GM19351 (cell line): ENCODE data around the gene EDRF1.
"Not testable (repeated sequence)": the region's sequence is repeated elsewhere in the genome, so short reads cannot be mapped to it uniquely, and the experiment has no call there.

Experiments
- ATAC-seq: cut with Tn5 transposase; IDR thresholded peaks from one replicate; pipeline ENCODE4 v1.9.1; 2021; ENCODE audit warnings: mild to moderate bottlenecking, moderate library complexity; ENCODE audit not compliant: unreplicated experiment

EDRF1 gene

DNA sequence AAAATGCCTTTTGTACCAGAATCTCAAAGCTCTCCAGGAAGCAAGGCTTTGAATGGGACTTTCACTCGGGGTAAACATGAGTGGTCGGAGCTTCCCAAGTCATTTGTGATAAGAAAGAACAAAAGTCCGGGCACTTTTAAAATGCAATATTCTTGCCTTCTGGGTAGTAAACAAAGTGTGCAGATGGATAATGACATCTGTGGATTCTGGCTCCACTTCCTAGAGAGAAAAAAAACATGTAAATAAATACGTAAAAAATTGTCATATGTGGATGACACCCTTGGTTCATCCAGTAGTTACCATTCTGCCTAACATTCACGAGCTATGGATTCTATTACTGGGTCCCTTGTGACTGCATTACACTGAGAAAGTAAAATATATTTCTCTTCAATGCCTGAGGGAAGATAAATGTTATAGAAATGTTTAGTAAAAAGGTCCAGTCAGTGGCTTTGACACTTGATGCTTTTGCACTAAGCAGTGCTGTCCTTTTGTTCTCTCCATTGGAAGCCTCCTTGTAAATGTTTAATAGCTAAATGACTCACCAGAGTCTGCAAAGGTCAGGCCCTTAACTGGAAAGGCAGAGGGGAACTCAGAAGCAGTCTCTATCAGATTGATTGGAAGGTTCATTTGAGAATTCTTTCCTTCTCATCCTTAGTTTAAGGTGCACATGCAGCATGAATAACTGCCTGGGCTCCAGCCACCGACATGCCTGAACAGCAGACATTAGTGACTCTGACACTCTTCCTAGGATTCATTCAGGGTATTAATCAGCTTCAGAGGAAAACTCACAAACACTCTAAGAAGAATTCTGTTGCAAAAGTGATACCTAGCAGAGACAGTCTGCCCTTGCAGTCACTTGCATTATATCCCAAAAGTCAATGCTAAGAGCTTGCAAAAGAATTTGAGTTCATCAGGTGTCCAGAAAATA lies 11.7 kb upstream of the EDRF1 start:
- ATAC-seq: no peak

DNA sequence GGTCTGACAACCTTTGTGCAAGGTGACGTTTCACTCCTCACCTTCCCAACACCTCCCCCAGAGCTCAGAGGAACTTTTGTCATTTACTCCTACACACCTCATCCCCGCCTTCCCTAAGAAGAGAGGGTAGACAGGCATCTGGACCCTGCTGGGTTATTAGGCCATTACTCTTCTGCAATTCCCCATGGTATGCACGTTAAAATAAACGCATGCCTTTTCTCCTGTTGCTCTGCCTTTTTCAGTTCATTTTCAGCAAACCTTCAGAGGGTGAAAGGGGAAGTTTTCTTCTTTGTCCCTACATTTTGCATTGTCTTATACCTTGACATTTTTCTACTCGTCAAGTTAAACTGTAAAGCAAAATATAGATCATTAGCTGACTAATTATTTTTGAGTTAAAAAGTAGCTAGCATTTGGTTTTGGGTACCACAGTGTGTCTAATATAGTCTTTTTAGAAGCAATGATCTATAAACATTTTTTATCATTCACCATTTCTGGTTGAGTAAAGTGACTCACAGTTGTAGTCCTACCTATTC lies 10.5 kb upstream of the EDRF1 start:
- ATAC-seq: no peak

DNA sequence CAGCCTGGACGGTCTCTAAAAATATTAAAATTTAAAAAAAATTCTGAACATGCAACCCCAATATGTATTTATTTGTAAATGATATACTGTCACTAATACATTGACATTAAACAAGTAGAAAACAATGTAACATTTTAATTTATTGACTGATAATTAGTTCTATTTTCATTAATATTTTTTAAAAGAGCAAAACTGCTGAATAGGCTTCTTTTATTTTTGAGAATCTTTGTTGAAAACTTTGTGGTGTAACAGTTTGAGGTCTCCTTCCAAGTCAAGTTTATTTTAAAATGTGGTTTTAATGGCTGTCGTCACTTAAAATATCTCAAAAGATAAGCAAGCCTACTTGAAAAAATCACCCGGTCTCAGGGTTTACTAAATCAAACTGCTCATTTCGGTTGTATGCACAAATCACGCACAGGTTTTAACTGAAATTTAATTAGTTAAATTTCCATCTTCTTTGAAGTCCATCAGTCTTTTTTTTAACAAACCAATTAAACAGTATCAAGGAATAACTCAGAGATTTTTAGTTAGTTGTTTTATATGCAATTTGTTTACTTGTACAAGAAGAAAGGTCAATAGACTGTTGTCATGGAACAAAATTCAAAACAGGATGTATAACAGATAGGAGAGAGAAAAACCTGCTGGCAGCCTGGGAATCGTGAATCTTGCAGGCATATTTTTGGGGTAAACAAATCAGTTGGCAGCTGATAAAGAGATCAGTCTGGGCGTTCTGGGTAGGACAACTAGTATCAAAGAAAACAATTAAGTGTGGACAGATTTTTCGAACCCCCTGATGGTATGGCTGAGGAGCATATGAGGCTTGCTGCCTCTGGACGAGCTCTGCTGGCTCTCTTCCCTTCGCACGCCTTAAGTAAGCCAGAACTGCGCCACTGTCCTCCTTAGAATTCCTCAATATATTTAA lies 9.7 kb upstream of the EDRF1 start:
- no peak for ATAC-seq

DNA sequence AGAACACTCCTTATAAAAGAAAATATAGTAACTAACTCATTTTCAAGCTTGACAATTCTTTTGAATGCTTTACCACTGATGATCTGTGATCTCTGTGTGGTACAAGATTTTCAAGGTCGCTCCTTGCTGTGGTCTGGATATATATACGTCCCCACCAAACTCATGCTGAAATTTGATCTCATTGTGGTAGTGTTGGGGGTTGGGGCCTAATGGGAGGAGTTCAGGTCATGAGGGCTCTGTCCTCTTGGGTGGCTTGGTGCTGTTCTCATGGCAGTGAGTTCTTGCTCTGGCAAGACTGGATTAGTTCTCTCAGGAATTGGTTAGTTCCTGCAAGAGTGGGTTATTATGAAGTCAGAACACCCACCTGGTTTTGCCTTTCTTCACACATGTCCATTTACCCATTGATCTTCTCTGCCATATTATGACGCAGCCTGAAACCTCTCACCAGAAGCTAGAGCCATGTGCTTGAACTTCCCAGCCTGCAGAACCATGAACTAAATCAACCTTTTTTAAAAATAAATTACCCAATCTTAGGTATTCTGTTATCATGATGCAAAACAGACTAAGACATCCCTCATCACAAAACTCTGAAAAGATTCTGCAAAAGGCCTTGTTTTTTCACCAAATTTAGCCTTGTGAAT lies 8.3 kb upstream of the EDRF1 start:
- ATAC-seq: no peak

DNA sequence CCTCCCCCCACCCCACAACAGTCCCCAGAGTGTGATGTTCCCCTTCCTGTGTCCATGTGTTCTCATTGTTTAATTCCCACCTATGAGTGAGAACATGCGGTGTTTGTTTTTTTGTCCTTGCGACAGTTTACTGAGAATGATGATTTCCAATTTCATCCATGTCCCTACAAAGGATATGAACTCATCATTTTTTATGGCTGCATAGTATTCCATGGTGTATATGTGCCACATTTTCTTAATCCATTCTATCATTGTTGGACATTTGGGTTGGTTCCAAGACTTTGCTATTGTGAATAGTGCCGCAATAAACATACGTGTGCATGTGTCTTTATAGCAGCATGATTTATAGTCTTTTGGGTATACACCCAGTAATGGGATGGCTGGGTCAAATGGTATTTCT lies 4.8 kb upstream of the EDRF1 start:
- not testable (repeated sequence) for ATAC-seq

DNA sequence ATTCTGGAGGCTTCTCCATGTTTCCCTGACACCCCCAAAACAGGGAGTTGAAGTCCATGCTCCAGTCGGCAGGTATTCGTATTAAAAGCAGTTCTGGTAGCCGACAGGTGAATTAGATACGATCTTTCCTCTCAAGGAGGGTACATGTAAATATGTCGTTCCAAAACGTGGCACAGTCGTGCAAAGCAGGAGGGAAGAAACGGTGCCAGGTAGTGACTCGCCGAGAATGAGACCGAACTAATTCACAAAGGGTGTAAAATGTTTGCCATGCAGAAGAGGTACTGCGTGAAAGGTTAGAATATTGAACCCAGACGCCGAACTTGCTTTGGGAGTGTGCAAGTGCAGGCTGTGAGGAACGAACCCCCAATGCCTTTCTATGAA lies 483 bp downstream of the EDRF1 start:
- no peak for ATAC-seq

DNA sequence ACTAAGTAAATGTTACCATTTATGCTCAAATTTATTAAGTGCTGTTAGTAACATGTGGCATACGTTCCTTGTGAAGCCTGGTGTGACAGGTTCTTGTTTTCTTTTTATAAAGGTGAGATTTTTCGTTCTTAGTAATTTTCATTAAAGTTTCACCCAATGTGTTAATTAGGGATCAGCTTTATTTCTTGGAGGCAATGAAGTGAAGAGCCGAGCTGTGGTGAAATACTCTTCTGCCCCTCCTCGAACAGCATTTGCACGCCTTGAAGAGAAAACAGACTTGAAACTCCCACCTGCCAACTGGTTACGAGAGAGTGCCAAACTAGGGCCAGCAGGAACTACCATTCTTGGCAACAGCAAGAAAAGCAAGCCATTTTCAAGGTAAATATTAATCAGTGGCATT lies 1.5 kb downstream of the EDRF1 start:
- ATAC-seq: peak; percentile 23

DNA sequence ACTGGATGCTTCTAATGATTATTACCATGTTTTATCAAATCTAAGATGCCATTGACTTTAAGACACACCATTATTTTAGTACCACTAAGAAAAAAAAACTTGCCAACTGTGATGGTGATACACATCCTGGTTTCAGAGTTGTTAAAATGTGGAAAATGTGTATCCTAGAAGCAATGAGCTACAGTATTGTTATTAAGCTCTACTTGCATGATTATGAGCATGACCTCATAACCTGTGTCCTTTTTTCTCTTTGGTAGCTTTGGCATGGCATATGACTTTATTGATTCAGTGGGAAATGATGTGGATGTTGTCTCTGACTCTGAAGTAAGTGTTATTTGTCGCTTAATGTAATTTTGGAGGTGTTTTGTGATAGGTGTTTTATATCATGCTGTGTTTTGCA lies 3.3 kb downstream of the EDRF1 start:
- no peak for ATAC-seq

DNA sequence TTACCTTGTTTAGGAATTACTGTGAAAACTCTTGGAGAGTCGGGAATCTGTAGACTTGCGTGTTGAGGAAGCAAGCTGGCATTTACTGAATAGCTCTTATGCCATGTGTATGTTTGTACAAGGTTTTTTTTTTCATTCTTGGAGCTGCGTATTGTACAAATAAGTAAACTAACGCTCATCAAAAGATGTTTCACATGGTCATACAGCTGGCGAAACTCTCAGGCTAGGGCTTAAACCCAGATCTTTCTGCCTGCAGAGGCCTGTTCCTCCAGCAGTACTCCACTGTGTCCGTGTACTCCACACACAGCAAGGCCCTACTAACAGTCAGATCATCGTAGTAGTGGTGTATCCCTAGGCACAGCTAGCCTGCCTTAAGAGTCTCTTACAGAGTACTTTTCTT lies 7.4 kb downstream of the EDRF1 start:
- no peak for ATAC-seq

DNA sequence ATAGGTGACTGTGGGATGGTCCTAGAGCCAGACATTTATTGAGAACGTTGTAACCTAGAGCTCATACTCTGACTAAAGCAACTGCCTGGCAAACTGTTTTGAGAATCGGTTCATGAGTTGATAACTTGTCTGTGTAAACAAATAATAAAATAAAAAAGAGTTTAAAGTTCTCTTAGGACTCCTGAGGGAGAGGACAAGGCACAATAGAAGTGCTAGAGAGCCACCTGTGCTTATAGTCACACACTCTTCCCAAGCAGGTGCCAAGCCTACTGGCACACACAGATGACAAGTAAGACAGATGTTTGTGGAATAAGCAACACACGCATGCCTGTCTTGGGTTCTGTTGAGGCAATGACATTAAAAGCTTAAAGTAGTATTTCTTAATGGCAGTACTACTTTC lies 7.9 kb downstream of the EDRF1 start:
- ATAC-seq: no peak

DNA sequence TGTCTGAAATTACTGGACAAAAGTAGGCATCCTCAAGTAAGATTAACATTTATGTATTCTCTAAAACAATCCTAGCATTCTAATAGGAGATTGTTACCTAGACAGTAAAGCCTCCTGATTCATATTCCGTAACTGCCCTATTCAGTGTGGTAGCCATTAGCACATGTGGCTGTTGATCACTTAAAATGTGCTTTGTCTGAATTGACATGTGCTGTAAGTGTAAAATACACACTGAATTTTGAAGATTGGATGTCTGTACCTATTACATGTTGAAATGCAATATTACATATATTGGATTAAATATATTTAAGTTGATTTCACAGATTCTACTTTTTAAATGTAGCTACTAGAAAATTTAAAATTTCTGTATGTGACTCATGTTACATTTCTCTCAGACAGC lies 14.6 kb downstream of the EDRF1 start:
- no peak for ATAC-seq

DNA sequence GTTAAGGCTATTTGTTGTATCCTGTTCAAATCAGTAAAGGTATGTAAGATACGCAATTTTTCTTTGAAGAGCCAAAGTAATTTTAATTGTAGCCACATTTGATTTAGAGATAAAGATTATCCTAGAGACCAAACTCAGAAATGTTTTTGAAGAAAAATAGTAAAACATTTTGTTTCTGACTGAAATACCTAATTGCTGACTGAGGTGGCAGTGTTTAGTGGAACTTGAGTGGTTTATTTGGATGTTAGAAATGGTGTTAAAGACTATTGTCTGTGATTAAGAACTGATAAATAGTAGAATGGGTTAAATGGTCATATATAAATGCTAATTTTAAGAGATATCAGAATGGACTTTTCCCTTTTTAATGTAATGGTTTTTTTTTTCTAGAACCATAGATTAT lies 15.3 kb downstream of the EDRF1 start:
- ATAC-seq: no peak

DNA sequence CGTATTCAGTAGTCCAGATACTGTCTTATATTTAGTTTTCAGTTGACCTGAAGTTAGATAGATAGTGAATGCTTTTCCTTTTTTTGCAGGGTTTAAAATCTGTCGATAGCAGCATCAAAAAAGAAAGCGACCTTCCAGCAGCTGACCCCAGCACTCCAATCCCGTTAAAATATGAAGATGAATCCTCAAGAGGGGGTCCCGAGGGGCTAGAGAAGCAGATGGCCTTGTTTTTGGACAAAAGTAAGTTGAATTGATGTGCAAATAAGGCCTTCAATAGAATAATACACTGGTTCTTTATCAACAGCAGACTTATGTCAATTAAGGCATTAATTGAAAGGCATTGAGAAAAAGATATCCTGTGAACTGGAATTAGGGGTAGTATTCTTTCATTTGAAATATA lies 18.7 kb downstream of the EDRF1 start:
- no peak for ATAC-seq

DNA sequence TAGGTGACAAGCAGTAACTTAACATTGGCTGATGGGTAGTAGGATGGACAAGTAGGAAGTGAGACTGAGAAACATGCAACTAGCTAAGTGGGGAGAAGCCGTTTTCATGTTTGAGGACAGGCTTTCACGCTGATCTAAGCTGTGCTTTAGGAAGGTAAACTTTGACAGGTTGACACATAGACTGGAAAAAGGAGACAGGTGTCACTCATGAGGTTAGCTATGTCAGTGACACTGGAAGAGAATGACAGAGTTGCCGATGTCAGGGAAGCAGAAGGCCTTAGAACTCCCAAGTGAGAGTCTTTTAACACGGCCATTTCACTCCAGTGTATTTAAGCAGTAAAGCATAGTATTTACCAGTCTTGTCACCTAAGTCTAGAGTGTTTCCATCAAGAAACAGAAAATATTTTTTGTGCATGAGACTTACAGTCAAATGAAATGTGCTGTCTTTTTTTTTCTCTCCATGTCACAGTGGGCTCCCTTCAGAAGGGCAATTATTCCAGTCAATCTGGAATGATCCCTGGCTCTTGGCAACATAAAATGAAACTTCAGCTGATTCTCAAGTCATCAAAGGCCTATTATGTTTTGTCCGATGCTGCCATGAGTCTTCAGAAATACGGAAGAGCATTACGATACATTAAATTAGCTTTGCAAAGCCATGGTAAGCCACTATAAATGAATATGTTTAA lies 20.6 kb downstream of the EDRF1 start:
- ATAC-seq: no peak

DNA sequence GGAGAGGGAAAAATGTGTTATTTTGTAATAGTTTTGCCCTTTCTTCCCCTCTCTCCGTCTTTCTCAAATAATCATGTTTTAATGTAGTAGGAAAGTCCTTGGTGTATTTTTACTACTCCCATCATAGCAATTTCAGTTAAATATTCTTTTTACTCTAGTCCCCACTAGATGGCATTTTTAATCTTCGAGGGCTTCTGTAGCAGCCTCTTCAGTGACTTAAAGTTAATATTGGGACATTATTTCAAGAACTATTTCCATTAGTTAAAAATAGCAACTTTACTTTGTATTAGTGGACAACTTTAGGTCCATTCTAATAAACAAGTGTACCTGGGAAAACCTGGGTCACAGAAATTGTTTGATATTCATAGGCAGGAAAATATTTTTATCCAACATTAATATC lies 23.0 kb downstream of the EDRF1 start:
- ATAC-seq: no peak

DNA sequence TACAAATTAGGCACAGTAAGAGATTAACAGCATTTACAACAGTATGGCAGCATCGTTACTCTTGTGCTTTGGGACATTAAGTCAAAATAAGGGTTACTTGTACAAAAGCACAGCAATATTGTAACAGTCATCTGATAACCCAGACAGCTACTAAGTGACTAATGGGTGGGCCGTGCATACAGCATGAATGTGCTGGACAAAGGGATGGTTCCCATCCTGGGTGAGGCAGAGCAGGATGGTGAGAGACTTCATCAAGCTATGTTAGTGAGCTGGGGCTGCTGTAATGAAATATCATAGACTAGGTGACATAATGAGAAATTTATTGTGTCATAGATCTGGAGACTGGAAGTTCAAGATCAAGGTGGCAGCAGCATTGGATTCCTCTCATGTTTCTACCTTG lies 25.4 kb downstream of the EDRF1 start:
- no peak for ATAC-seq

DNA sequence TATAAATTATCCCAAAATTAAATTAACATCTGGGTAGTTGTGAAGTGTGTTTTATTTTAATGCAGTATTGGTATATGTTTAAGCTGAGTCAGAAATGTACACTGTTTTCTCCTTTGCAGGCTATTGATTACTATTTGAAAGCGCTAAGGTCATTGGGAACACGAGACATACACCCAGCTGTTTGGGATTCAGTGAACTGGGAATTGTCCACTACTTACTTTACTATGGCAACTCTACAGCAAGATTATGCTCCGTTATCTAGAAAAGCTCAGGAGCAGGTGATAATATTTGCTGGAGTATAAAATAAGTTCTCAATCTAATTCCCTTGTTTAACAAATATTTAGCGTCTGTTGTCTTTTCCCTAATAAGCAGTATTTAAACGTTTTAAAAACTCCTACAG lies 27.9 kb downstream of the EDRF1 start:
- ATAC-seq: no peak

DNA sequence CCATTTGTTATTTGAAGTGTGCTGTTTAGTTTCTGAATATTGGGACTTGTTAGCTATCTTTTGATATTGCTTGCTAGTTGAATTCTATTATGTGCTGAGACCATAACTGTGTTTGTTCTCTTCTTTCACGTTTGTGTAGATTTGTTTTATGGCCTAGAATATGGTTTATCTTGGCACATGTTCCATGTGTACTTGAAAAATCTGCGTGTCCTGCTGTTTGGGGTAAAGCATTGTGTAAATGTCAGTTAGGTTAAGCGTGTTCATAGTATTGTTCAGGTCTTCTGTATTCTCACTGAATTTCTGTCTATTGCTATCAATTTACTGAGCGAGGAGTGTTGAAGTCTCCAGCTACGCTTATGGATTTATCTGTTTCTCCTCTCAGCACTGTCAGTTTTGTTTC lies 36.7 kb downstream of the EDRF1 start:
- no peak for ATAC-seq

DNA sequence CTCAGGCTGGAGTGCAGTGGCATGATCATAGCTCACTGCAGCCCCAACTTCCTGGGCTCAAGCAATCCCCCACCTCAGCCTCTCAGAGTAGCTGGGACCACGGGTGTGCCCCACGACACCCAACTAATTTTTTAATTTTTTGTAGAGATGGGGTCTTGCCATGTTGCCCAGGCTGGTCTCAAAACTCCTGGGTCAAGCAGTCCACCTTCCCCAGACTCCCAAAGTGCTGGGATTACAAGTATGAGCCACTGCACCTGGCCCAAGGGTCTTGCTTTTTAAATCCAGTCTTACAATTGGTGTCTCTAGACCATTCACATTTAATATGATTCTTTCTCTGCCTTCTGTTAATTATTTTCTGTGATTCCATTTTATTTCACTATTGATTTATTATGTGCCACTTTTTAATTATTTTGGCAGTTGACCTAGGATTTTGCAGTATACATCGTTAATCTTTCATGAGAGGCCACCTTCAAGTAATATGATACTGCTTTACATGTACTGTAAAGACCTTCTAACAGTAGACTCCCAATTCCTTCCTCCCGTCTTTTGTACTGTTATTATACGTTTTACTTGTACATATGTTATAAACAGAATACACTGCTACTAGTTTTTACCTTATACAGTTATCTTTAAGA lies 37.5 kb downstream of the EDRF1 start:
- ATAC-seq: no peak

DNA sequence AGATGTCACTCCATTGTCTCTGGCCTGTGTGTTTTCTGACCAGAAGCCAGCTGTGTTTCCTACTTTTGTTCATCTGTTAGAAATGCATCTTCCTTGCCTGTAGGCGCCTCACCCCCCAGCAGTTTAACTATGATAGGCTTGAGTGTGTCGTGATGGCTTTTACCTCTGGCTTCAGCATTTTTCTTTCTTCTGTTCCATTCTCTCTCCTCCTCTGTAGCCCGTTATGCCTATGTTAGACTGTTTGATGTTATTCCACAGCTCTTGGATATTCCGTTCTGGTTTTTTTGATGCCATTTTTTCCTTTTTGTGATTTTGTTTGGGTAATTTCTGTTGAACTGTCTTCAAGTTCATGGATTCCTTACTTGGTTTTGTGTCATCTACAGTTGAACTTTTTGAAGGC lies 38.2 kb downstream of the EDRF1 start:
- no peak for ATAC-seq
